IMR-90 (cell line): ENCODE results near the gene CLCF1. TPM values are rescaled to one million over a fixed set of nuclear protein-coding genes. Genes with fewer than 3 reads are reported as not detected.

Experiments used
- ATAC-seq: fragments of 200-7000 bp; cut with Tn5 transposase; 2 replicates; pipeline ENCODE4 v1.9.1; 2020; ENCODE audit warnings: low read depth, mild to moderate bottlenecking, moderate library complexity
- BruUV-seq: library from RNA; stranded (reverse); fragments of 400-500 nt; replicated peaks from 2 replicates; lab custom pipeline; 2021; lab: Mats Ljungman, UMichigan
- CTCF ChIA-PET: fragments of 300-600 bp; formaldehyde crosslinking; extraction: SDS; loops from one replicate; lab custom pipeline; 2021; ENCODE audit warnings: antibody characterized with exemption; lab: Yijun Ruan, JAX
- POLR2A ChIA-PET: fragments of 300-600 bp; sonication (Branson Sonifier 250); formaldehyde crosslinking; loops from one replicate; lab custom pipeline; 2022; ENCODE audit warnings: antibody characterized with exemption; ENCODE audit not compliant: unreplicated experiment; lab: Charles Lee
- DNase-seq: peaks from one replicate; pipeline ENCODE4 v3.0.0; 2013
- H2AFZ ChIP-seq: replicated peaks from 2 replicates; pipeline ENCODE3; 2013; ENCODE audit warnings: low read length, mild to moderate bottlenecking; ENCODE audit not compliant: poor library complexity
- H2AK5ac ChIP-seq: 2 replicates; pipeline ENCODE4 v1.6.1; 2013; ENCODE audit warnings: low read depth, low read length, inconsistent platforms
- H2AK9ac ChIP-seq: replicated peaks from 2 replicates; pipeline ENCODE3; 2013; ENCODE audit warnings: mild to moderate bottlenecking, low read depth, low read length, moderate library complexity; ENCODE audit not compliant: poor library complexity
- H2BK120ac ChIP-seq: 2 replicates; pipeline ENCODE4 v1.6.1; 2013; ENCODE audit warnings: low read depth, low read length, inconsistent platforms
- H2BK15ac ChIP-seq: 3 replicates; pipeline ENCODE4 v1.6.1; 2013; ENCODE audit warnings: low read depth, low read length, inconsistent platforms
- H2BK20ac ChIP-seq: 2 replicates; pipeline ENCODE4 v1.6.1; 2013; ENCODE audit warnings: low read depth, mild to moderate bottlenecking, inconsistent platforms, low read length, moderate library complexity
- H2BK5ac ChIP-seq: 2 replicates; pipeline ENCODE4 v1.6.1; 2013; ENCODE audit warnings: mild to moderate bottlenecking, low read depth, low read length, inconsistent platforms; ENCODE audit not compliant: poor library complexity, severe bottlenecking
- H3K14ac ChIP-seq: replicated peaks from 2 replicates; pipeline ENCODE4 v1.6.1; 2013; ENCODE audit warnings: low read depth, low read length, inconsistent platforms
- H3K18ac ChIP-seq: 2 replicates; pipeline ENCODE4 v1.6.1; 2013; ENCODE audit warnings: low read depth, low read length, control low read depth
- H3K23ac ChIP-seq: 2 replicates; pipeline ENCODE4 v1.6.1; 2013; ENCODE audit warnings: low read depth, low read length, inconsistent platforms
- H3K27ac ChIP-seq: 2 replicates; pipeline ENCODE4 v1.5.1; 2013; ENCODE audit warnings: mild to moderate bottlenecking, control low read depth, low read length; ENCODE audit not compliant: insufficient read depth
- H3K27me3 ChIP-seq: 2 replicates; pipeline ENCODE4 v1.6.1; 2013; ENCODE audit warnings: low read length; ENCODE audit not compliant: control insufficient read depth, insufficient read depth
- H3K36me3 ChIP-seq: 2 replicates; pipeline ENCODE4 v1.6.1; 2013; ENCODE audit warnings: low read length, mixed read lengths; ENCODE audit not compliant: control insufficient read depth, insufficient read depth
- H3K4ac ChIP-seq: 2 replicates; pipeline ENCODE4 v1.6.1; 2013; ENCODE audit warnings: low read depth, low read length, inconsistent platforms
- H3K4me1 ChIP-seq: 2 replicates; pipeline ENCODE4 v1.6.1; 2013; ENCODE audit warnings: low read length, mixed read lengths; ENCODE audit not compliant: control insufficient read depth, insufficient read depth
- H3K4me2 ChIP-seq: 2 replicates; pipeline ENCODE4 v1.6.1; 2013; ENCODE audit warnings: low read depth, mild to moderate bottlenecking, control low read depth, low read length, moderate library complexity
- H3K4me3 ChIP-seq: 2 replicates; pipeline ENCODE4 v1.5.1; 2013; ENCODE audit warnings: low read depth, mild to moderate bottlenecking, control low read depth, low read length, moderate library complexity; ENCODE audit not compliant: insufficient read depth
- H3K56ac ChIP-seq: 2 replicates; pipeline ENCODE4 v1.6.1; 2013; ENCODE audit warnings: low read length, inconsistent platforms; ENCODE audit not compliant: insufficient read depth; ENCODE audit errors: extremely low read depth
- H3K79me1 ChIP-seq, 2 experiments: 2 replicates each; pipeline ENCODE4 v1.6.1; 2013; ENCODE audit warnings: low read length in 2 of 2, inconsistent platforms in 1 of 2, low read depth in 1 of 2
- H3K9ac ChIP-seq: 2 replicates; pipeline ENCODE4 v1.6.1; 2013; ENCODE audit warnings: low read depth, low read length, control low read depth
- H3K9me1 ChIP-seq: 2 replicates; pipeline ENCODE4 v1.6.1; 2013; ENCODE audit warnings: low read length, inconsistent platforms; ENCODE audit not compliant: insufficient read depth
- H3K9me3 ChIP-seq: 2 replicates; pipeline ENCODE4 v1.6.1; 2013; ENCODE audit warnings: low read length; ENCODE audit not compliant: control insufficient read depth, insufficient read depth
- H4K20me1 ChIP-seq: 2 replicates; pipeline ENCODE4 v1.6.1; 2013; ENCODE audit warnings: low read length, inconsistent platforms; ENCODE audit not compliant: insufficient read depth
- H4K5ac ChIP-seq: 2 replicates; pipeline ENCODE4 v1.6.1; 2013; ENCODE audit warnings: mild to moderate bottlenecking, low read depth, low read length, control low read depth
- H4K8ac ChIP-seq, 2 experiments: 2 replicates each; pipeline ENCODE4 v1.6.1; 2013; ENCODE audit warnings: low read depth in 2 of 2, low read length in 2 of 2, control low read depth in 1 of 2, inconsistent platforms in 1 of 2
- H4K91ac ChIP-seq: 2 replicates; pipeline ENCODE4 v1.6.1; 2013; ENCODE audit warnings: low read depth, low read length, inconsistent platforms; ENCODE audit not compliant: insufficient read depth
- RAD21 ChIP-seq: IDR thresholded peaks from 2 replicates; pipeline ENCODE4 v1.6.1; 2012; ENCODE audit warnings: low read length, improper control_type of control experiment
- RFX5 ChIP-seq: IDR thresholded peaks from 2 replicates; pipeline ENCODE4 v1.8.0; 2012; ENCODE audit warnings: low read depth, mild to moderate bottlenecking, low read length, moderate library complexity
- WGBS, 2 experiments: methylation state at CpG; one replicate each; pipeline versions ENCODE4 v1.1.5 to v1.1.7; 2013; ENCODE audit warnings: missing lambda C conversion rate in 2 of 2; ENCODE audit not compliant: insufficient read length in 1 of 2; ENCODE audit errors: extremely low coverage in 2 of 2; 5-methylcytosine and 5-hydroxymethylcytosine counted together
- dilution Hi-C: fragments of 300-500 bp; cut with HindIII; formaldehyde crosslinking; loops from one replicate; pipeline ENCODE4 v1.14.3; 2018; ENCODE audit warnings: low sequenced_read_pairs; ENCODE audit not compliant: unreplicated experiment
- in situ Hi-C: fragments of 300-500 bp; cut with MboI; formaldehyde crosslinking; loops from 3 replicates; pipeline ENCODE4 v1.14.3; 2019; ENCODE audit warnings: low sequenced_read_pairs, inconsistent platforms, mixed read lengths
- intact Hi-C: fragments of 100-400 bp; cut with micrococcal nuclease; formaldehyde crosslinking; loops from 2 replicates; pipeline ENCODE4 v1.10.0; 2022
- polyA plus RNA-seq, 3 experiments: library from polyadenylated mRNA; depleted of rRNA; stranded (reverse); fragments of >200 nt; gene quantifications; 2 replicates each; pipeline ENCODE4 v1.2.3, GENCODE V29; 2012; ENCODE audit warnings: low replicate concordance in 1 of 3
- total RNA-seq: library from RNA; depleted of rRNA; stranded (reverse); fragments of >200 nt; gene quantifications from 2 replicates; pipeline ENCODE4 v1.2.3, GENCODE V29; 2012
- TF ChIP-seq, protein P1 (sequence below): fragments of 150-350 bp; IDR thresholded peaks from 2 replicates; pipeline ENCODE4 v1.6.1; 2016; ENCODE audit warnings: low read depth, mild to moderate bottlenecking, low read length, moderate library complexity, borderline replicate concordance
- TF ChIP-seq, protein P2 (sequence below): conservative IDR thresholded peaks from 2 replicates; pipeline ENCODE4 v1.5.1; 2012; ENCODE audit warnings: mild to moderate bottlenecking, low read depth, low read length, improper control_type of control experiment

CLCF1 gene
- total and polyA plus RNA-seq, 2 of the 4 experiments (the other 2 are of a cell fraction) = 5.6 to 27.8 TPM

DNA sequence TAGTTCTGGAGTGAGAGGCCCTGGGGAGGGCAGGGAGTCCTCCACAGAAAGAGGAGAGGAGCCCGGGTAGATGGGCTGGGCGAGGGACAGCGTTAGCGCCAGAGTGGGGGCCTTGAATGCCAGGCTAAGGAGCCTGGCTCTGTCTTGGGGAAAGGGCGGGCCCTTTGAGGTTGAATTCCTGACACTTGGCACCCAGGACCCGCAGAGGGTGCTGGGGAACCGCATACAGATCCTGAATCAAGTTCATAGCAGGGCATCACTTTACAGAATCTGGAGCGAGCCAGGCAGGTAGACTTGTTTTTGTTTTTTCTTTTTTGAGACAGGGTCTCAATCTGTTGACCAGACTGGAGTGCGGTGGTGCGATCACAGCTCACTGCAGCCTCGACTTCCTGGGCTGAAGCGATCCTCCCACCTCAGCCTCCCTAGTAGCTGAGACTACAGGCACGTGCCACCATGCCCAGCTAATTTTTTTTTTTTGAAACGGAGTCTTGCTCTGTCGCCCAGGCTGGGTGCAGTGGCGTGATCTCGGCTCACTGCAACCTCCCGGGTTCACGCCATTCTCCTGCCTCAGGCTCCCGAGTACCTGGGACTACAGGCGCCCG lies 48.1 kb upstream of the CLCF1 start:
- ChIA-PET CTCF (interaction anchor here (1.8 kb wide), 1 partner anchor 20 kb away, joined by 7 read pairs; the partner anchor contains the start of gene PPP1CA), POLR2A (no interaction called here)
- Histone ChIP-seq H2AK5ac (no peak overlapping the region), H3K4me1 (peaks cover 5% of the 10 kb centered on the region; the same call in 1 of the 2 replicates), H4K8ac (peak overlapping the region in 1 of 2 experiments; percentile 42; a peak in 1 of 4 replicates), H3K79me1 (no peaks in the 10 kb centered on the region), H3K27me3 (no peaks in the 10 kb centered on the region), H2BK15ac (no peak overlapping the region), H2AFZ (peak overlapping the region; percentile 92), H2AK9ac (no peak overlapping the region), H3K23ac (no peak overlapping the region), H2BK5ac (no peak overlapping the region), H3K27ac (no peak overlapping the region), H4K91ac (no peak overlapping the region), H3K56ac (no peak overlapping the region), H3K18ac (no peak overlapping the region), H4K20me1 (no peaks in the 10 kb centered on the region), H2BK120ac (no peak overlapping the region), H3K9me1 (no peaks in the 10 kb centered on the region), H3K4me3 (no peak overlapping the region), H2BK20ac (no peak overlapping the region), H3K4ac (no peak overlapping the region), H4K5ac (no peak overlapping the region), H3K14ac (no peak overlapping the region), H3K9ac (no peak overlapping the region), H3K4me2 (peak overlapping the region; percentile 57; the same call in 1 of the 2 replicates), H3K9me3 (no peaks in the 10 kb centered on the region), H3K36me3 (no peaks in the 10 kb centered on the region)
- dilution Hi-C loops = no loop called here
- DNase-seq (no peak), ATAC-seq (no peak)
- intact Hi-C loops = loop anchor here (5.0 kb wide), 1 partner anchor 61 kb away; the partner anchor contains the start of gene AIP
- no peak for TF ChIP-seq RFX5
- TF ChIP-seq, protein P1, sequence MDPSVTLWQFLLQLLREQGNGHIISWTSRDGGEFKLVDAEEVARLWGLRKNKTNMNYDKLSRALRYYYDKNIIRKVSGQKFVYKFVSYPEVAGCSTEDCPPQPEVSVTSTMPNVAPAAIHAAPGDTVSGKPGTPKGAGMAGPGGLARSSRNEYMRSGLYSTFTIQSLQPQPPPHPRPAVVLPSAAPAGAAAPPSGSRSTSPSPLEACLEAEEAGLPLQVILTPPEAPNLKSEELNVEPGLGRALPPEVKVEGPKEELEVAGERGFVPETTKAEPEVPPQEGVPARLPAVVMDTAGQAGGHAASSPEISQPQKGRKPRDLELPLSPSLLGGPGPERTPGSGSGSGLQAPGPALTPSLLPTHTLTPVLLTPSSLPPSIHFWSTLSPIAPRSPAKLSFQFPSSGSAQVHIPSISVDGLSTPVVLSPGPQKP = no peak
- no peak for TF ChIP-seq RAD21
- TF ChIP-seq, protein P2, sequence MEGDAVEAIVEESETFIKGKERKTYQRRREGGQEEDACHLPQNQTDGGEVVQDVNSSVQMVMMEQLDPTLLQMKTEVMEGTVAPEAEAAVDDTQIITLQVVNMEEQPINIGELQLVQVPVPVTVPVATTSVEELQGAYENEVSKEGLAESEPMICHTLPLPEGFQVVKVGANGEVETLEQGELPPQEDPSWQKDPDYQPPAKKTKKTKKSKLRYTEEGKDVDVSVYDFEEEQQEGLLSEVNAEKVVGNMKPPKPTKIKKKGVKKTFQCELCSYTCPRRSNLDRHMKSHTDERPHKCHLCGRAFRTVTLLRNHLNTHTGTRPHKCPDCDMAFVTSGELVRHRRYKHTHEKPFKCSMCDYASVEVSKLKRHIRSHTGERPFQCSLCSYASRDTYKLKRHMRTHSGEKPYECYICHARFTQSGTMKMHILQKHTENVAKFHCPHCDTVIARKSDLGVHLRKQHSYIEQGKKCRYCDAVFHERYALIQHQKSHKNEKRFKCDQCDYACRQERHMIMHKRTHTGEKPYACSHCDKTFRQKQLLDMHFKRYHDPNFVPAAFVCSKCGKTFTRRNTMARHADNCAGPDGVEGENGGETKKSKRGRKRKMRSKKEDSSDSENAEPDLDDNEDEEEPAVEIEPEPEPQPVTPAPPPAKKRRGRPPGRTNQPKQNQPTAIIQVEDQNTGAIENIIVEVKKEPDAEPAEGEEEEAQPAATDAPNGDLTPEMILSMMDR = no peak
- 64% methylated on average over 8 of the region's 22 CpGs; no CpG with 5 or more reads in 1 of the 2 experiments for WGBS, 2 experiments
- in situ Hi-C loops = no loop called here
- no TSS peak for BruUV-seq
